Choroid plexus epithelial cell (primary cell): ENCODE measurements around the gene MPP3.
A peak's percentile ranks its signal among the peaks of the same experiment; 100 is the strongest.

Experiments used
- DNase-seq: peaks from one replicate; pipeline ENCODE4 v3.0.0-alpha.2; 2010; ENCODE audit warnings: low read depth
- H3K4me3 ChIP-seq: 2 replicates; pipeline ENCODE4 v1.5.1; 2011; ENCODE audit warnings: low read depth, mild to moderate bottlenecking, control low read depth, low read length, moderate library complexity
- TF ChIP-seq, protein P1 (sequence below): conservative IDR thresholded peaks from 2 replicates; pipeline ENCODE4 v1.5.1; 2011; ENCODE audit warnings: low read depth, mild to moderate bottlenecking, control low read depth, inconsistent platforms, low read length, moderate library complexity

The MPP3 gene

DNA sequence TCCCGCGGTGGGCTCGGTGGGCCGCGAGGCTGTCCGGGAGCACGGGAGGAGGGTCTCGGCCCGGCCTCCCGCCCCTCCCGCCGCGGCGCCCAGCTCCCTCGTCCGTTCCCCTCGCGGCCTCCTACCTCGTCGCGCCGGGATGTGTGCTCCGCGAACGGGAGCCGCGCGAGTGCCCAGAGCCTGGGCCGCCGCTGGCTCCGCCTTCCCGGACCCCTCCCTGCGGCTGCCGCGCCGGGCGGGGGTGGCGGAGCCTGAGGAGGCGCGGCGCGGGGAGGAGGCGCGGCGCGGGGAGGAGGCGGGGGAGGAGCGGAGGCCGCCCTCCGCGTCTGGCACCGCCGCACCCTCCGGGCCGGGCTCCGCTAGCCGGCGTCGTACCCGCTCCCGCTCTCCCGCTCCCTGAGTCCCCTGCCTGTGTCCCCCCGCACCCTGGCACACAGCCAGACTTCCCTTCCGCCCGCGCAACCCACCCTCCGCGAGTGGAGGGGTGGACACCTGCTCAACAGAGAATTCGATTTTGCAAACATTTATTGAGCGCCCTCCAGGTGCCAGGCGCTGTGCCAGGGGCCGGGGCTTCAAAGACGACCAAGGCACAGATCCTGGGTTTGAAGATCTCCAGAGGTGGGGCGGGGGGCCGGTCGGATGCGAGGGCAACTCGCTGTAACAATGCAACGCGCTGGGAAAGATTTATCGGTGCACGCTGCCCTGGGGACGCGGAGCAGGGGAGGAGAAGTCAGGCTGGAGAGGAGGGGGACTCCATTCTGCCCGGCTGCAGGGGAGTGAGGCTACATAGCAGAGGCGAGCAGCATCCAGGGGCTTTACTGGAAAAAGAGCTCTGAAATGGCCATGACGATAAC is at the start of gene MPP3:
Gene MPP3 (minus strand): TSS at position 171 of the 854 bp plus-strand sequence. CDS start 1,240 bp downstream, outside the sequence.
- TF ChIP-seq, protein P1, sequence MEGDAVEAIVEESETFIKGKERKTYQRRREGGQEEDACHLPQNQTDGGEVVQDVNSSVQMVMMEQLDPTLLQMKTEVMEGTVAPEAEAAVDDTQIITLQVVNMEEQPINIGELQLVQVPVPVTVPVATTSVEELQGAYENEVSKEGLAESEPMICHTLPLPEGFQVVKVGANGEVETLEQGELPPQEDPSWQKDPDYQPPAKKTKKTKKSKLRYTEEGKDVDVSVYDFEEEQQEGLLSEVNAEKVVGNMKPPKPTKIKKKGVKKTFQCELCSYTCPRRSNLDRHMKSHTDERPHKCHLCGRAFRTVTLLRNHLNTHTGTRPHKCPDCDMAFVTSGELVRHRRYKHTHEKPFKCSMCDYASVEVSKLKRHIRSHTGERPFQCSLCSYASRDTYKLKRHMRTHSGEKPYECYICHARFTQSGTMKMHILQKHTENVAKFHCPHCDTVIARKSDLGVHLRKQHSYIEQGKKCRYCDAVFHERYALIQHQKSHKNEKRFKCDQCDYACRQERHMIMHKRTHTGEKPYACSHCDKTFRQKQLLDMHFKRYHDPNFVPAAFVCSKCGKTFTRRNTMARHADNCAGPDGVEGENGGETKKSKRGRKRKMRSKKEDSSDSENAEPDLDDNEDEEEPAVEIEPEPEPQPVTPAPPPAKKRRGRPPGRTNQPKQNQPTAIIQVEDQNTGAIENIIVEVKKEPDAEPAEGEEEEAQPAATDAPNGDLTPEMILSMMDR = no peak
- peak; percentile 65 for DNase-seq
- peak within 1 kb of the TSS; percentile 69 for H3K4me3 ChIP-seq

GRCh38 chr17:43881758-43882505 is 49.0 kb upstream of the MPP3 start:
- TF ChIP-seq, protein P1 = no peak
- H3K4me3 ChIP-seq = no peak overlapping the region
- DNase-seq = no peak

GRCh38 chr17:43881181-43881580 is 48.2 kb upstream of the MPP3 start:
- DNase-seq = no peak
- TF ChIP-seq, protein P1 = no peak
- H3K4me3 ChIP-seq = no peak overlapping the region

DNA sequence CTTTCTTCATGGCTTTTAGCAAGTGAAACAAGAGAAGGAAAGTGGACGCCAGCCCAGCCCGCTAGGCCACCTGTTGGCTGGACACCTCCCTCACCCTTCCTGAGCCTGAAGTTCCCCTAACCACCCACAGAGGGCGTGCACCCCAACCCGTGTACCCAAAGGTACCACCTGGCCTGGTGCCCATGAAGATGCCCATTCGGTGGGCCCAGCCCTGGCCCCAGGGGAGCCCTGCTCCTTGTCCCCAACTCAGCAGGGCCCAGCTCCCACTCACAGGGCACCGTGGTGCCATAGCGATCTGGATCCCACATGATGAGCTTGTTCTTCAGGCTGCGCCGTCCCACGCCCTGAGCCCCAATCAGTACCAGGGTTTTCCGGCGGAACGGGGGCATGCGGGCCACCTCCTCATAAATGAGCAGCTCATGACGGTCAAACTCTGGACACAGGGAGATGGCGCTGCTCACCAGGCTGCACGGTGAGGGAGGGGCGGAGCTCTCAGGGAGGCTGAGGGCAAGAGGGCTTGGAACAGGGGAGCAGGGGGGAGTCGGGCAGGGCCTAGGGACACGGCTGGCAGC is 47.6 kb upstream of the MPP3 start:
- peak; percentile 28 for DNase-seq
- H3K4me3 ChIP-seq = no peak overlapping the region
- TF ChIP-seq, protein P1 = peak; percentile 74

GRCh38 chr17:43879723-43880419 is 46.9 kb upstream of the MPP3 start:
- no peak overlapping the region for H3K4me3 ChIP-seq
- TF ChIP-seq, protein P1 = no peak
- DNase-seq = no peak

GRCh38 chr17:43878260-43879175 is 45.6 kb upstream of the MPP3 start:
- peak; percentile 92 for DNase-seq
- TF ChIP-seq, protein P1 = peak; percentile 96
- no peak overlapping the region for H3K4me3 ChIP-seq
